Endothelial cell of umbilical vein (primary cell): ENCODE results near the gene TF.

Experiments used
- CTCF ChIP-seq, 2 donors: IDR thresholded peaks; 1 replicate in 1 of 2; 2 replicates in 1 of 2; pipeline ENCODE4 v1.5.1; 2011; ENCODE audit warnings: low read length in 2 of 2, mild to moderate bottlenecking in 2 of 2, moderate library complexity in 2 of 2, control low read depth in 1 of 2, inconsistent platforms in 1 of 2, low read depth in 1 of 2; ENCODE audit not compliant: insufficient read depth in 1 of 2; ENCODE audit errors: extremely low read depth in 1 of 2
- EZH2 ChIP-seq: IDR thresholded peaks from 2 replicates; pipeline ENCODE4 v1.6.1; 2012; ENCODE audit warnings: borderline replicate concordance, low read depth, mild to moderate bottlenecking, moderate library complexity, low read length, inconsistent platforms; ENCODE audit not compliant: severe bottlenecking
- POLR2A ChIP-seq: IDR thresholded peaks from 2 replicates; pipeline ENCODE4 v1.6.1; 2012; ENCODE audit warnings: low read depth, mild to moderate bottlenecking, control low read depth, low read length

DNA sequence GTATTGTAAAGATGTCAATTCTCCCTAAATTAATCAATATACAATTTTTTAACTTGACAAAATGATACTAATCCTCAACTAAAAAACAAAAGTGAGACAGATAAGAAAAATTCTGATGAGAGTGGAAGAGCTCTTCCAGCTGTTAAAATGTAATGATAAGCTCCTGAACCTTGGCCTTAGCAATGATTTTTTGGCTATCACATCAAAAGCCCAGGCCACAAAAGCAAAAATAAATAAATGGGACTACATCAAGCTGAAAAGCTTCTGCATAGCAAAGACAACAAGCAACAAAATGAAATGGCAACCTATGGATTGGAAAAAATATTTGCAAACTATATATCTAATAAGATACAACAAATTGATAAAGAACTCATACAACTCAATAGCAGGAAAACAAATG is 35.4 kb downstream of the TF start:
- TF ChIP-seq CTCF (IDR thresholded peaks at IDR 0.05; ENCODE audit: extremely low read depth in 1 of 2, insufficient read depth in 1 of 2, low read depth in 1 of 2, low read length in 2 of 2), result no peak
- TF ChIP-seq POLR2A, result no peak
- no peak for TF ChIP-seq EZH2
